ENCODE results near the gene ALDOA. TPM values are rescaled to one million over a fixed set of nuclear protein-coding genes. Genes with fewer than 3 reads are reported as not detected.

Gene ALDOA
- total and polyA plus RNA-seq, 9 of the 15 experiments (the other 6 are each of a cell fraction or from before 2014, with no cell fraction given): 311 to 2,224 (median 1,293) TPM

DNA sequence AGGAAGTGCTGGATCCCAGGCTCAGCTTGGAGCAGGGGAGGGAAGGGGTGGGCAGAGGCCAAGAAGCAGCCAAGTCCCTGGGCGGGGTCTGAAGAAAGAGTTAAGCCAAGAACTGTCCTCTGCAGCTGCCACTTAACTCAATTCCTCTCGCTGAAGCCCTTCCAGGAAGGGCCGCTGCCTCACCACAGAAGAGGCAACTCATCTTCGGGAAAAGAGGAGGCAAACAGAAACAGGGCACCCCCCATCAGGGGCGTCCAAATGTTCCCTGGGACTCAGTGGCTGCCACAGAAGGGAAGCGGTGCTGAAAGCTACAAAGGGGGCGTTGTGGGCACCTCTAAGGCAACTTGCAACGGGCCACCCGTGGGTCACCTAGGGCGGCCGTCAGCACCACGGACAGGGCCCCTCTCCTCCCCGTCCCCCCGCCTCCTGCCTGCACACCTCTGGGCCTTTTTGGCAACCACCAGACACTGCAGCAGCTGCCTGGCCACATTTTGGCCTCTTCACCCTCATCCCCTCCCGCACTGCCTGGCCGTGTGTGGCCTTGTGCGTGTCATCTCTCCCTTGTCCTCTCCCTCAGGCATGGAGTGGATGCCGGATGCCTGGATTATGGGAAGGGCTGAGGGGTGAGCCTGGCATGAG is 37.0 kb upstream of the ALDOA start (continued):
- TF ChIP-seq, protein P1, sequence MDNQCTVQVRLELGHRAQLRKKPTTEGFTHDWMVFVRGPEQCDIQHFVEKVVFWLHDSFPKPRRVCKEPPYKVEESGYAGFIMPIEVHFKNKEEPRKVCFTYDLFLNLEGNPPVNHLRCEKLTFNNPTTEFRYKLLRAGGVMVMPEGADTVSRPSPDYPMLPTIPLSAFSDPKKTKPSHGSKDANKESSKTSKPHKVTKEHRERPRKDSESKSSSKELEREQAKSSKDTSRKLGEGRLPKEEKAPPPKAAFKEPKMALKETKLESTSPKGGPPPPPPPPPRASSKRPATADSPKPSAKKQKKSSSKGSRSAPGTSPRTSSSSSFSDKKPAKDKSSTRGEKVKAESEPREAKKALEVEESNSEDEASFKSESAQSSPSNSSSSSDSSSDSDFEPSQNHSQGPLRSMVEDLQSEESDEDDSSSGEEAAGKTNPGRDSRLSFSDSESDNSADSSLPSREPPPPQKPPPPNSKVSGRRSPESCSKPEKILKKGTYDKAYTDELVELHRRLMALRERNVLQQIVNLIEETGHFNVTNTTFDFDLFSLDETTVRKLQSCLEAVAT (IDR thresholded peaks at IDR 0.05): no peak
- TF ChIP-seq, protein P2, sequence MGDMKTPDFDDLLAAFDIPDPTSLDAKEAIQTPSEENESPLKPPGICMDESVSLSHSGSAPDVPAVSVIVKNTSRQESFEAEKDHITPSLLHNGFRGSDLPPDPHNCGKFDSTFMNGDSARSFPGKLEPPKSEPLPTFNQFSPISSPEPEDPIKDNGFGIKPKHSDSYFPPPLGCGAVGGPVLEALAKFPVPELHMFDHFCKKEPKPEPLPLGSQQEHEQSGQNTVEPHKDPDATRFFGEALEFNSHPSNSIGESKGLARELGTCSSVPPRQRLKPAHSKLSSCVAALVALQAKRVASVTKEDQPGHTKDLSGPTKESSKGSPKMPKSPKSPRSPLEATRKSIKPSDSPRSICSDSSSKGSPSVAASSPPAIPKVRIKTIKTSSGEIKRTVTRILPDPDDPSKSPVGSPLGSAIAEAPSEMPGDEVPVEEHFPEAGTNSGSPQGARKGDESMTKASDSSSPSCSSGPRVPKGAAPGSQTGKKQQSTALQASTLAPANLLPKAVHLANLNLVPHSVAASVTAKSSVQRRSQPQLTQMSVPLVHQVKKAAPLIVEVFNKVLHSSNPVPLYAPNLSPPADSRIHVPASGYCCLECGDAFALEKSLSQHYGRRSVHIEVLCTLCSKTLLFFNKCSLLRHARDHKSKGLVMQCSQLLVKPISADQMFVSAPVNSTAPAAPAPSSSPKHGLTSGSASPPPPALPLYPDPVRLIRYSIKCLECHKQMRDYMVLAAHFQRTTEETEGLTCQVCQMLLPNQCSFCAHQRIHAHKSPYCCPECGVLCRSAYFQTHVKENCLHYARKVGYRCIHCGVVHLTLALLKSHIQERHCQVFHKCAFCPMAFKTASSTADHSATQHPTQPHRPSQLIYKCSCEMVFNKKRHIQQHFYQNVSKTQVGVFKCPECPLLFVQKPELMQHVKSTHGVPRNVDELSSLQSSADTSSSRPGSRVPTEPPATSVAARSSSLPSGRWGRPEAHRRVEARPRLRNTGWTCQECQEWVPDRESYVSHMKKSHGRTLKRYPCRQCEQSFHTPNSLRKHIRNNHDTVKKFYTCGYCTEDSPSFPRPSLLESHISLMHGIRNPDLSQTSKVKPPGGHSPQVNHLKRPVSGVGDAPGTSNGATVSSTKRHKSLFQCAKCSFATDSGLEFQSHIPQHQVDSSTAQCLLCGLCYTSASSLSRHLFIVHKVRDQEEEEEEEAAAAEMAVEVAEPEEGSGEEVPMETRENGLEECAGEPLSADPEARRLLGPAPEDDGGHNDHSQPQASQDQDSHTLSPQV (IDR thresholded peaks at IDR 0.05): no peak
- TF ChIP-seq MYNN (IDR thresholded peaks at IDR 0.05): no peak
- no peak for TF ChIP-seq MYNN (CRISPR knock-in tag; IDR thresholded peaks at IDR 0.05)
- no peak for TF ChIP-seq HEY1 (CRISPR knock-in tag; IDR thresholded peaks at IDR 0.05; ENCODE audit: borderline replicate concordance)
- TF ChIP-seq MCM3 (IDR thresholded peaks at IDR 0.05): no peak
- no peak for TF ChIP-seq GABPA (tag; conservative IDR thresholded peaks at IDR 0.05; ENCODE audit: low read depth)
- TF ChIP-seq, protein P3, sequence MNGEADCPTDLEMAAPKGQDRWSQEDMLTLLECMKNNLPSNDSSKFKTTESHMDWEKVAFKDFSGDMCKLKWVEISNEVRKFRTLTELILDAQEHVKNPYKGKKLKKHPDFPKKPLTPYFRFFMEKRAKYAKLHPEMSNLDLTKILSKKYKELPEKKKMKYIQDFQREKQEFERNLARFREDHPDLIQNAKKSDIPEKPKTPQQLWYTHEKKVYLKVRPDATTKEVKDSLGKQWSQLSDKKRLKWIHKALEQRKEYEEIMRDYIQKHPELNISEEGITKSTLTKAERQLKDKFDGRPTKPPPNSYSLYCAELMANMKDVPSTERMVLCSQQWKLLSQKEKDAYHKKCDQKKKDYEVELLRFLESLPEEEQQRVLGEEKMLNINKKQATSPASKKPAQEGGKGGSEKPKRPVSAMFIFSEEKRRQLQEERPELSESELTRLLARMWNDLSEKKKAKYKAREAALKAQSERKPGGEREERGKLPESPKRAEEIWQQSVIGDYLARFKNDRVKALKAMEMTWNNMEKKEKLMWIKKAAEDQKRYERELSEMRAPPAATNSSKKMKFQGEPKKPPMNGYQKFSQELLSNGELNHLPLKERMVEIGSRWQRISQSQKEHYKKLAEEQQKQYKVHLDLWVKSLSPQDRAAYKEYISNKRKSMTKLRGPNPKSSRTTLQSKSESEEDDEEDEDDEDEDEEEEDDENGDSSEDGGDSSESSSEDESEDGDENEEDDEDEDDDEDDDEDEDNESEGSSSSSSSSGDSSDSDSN (IDR thresholded peaks at IDR 0.05; ENCODE audit: borderline replicate concordance in 1 of 2, low read depth in 2 of 2, low read length in 2 of 2): no peak
- TF ChIP-seq ZNF23 (CRISPR knock-in tag; IDR thresholded peaks at IDR 0.05): no peak
- no peak for TF ChIP-seq ZNF24 (IDR thresholded peaks at IDR 0.05)
- TF ChIP-seq, protein P4, sequence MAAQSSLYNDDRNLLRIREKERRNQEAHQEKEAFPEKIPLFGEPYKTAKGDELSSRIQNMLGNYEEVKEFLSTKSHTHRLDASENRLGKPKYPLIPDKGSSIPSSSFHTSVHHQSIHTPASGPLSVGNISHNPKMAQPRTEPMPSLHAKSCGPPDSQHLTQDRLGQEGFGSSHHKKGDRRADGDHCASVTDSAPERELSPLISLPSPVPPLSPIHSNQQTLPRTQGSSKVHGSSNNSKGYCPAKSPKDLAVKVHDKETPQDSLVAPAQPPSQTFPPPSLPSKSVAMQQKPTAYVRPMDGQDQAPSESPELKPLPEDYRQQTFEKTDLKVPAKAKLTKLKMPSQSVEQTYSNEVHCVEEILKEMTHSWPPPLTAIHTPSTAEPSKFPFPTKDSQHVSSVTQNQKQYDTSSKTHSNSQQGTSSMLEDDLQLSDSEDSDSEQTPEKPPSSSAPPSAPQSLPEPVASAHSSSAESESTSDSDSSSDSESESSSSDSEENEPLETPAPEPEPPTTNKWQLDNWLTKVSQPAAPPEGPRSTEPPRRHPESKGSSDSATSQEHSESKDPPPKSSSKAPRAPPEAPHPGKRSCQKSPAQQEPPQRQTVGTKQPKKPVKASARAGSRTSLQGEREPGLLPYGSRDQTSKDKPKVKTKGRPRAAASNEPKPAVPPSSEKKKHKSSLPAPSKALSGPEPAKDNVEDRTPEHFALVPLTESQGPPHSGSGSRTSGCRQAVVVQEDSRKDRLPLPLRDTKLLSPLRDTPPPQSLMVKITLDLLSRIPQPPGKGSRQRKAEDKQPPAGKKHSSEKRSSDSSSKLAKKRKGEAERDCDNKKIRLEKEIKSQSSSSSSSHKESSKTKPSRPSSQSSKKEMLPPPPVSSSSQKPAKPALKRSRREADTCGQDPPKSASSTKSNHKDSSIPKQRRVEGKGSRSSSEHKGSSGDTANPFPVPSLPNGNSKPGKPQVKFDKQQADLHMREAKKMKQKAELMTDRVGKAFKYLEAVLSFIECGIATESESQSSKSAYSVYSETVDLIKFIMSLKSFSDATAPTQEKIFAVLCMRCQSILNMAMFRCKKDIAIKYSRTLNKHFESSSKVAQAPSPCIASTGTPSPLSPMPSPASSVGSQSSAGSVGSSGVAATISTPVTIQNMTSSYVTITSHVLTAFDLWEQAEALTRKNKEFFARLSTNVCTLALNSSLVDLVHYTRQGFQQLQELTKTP (IDR thresholded peaks at IDR 0.05; ENCODE audit: low read depth in 1 of 2, partially characterized antibody in 2 of 2): peak in 1 of 2 experiments; percentile 78
- TF ChIP-seq MIER1 (IDR thresholded peaks at IDR 0.05; ENCODE audit: low read depth): peak; percentile 96
- TF ChIP-seq HLTF (IDR thresholded peaks at IDR 0.05): no peak
- TF ChIP-seq L3MBTL2 (IDR thresholded peaks at IDR 0.05): no peak
- no peak for TF ChIP-seq YBX1 (IDR thresholded peaks at IDR 0.05)
- TF ChIP-seq FOXP1 (CRISPR knock-in tag; IDR thresholded peaks at IDR 0.05): no peak
- TF ChIP-seq PTBP1 (IDR thresholded peaks at IDR 0.05; ENCODE audit: low read depth, low read length): no peak
- TF ChIP-seq ZNF41 (CRISPR knock-in tag; conservative IDR thresholded peaks at IDR 0.05): no peak

Measured in K562 (cell line).